HepG2 (cell line): Measurements from ENCODE around the gene ZC3H18. TPM values are rescaled to one million over a fixed set of nuclear protein-coding genes. Genes with fewer than 3 reads are reported as not detected.
A peak's percentile ranks its signal among the peaks of the same experiment; 100 is the strongest.

Source experiments
- CHD2 ChIP-seq: IDR thresholded peaks from 2 replicates; pipeline ENCODE4 v1.6.1; 2011; ENCODE audit warnings: low read depth, low read length, improper control_type of control experiment
- EHMT2 ChIP-seq: fragments of 200-600 bp; sonication (generic); IDR thresholded peaks from 2 replicates; pipeline ENCODE4 v1.7.0; 2017; ENCODE audit warnings: antibody characterized with exemption, low read depth, low read length, borderline replicate concordance
- FOXA3 ChIP-seq: IDR thresholded peaks from 2 replicates; pipeline ENCODE4 v1.6.1; 2016; ENCODE audit warnings: missing genetic modification reagents, missing compliant biosample characterization
- HES4 ChIP-seq: sonication (generic); formaldehyde crosslinking; IDR thresholded peaks from 2 replicates; pipeline ENCODE4 v1.9.0; 2021; ENCODE audit warnings: mild to moderate bottlenecking, missing genetic modification reagents, borderline replicate concordance
- HNRNPK ChIP-seq: fragments of 200-400 bp; formaldehyde crosslinking; IDR thresholded peaks from 2 replicates; pipeline ENCODE4 v1.6.1; 2018; ENCODE audit warnings: low read length, low read depth, moderate library complexity, mild to moderate bottlenecking; ENCODE audit not compliant: poor library complexity, severe bottlenecking
- IKZF4 ChIP-seq: sonication (generic); formaldehyde crosslinking; IDR thresholded peaks from 2 replicates; pipeline ENCODE4 v1.5.1; 2020; ENCODE audit warnings: borderline replicate concordance, mild to moderate bottlenecking, low read depth, missing genetic modification reagents; ENCODE audit errors: not compliant biosample characterization
- KAT7 ChIP-seq: IDR thresholded peaks from 2 replicates; pipeline ENCODE4 v1.6.1; 2018; ENCODE audit warnings: borderline replicate concordance, missing compliant biosample characterization
- MEIS1 ChIP-seq: sonication (generic); formaldehyde crosslinking; IDR thresholded peaks from 2 replicates; pipeline ENCODE4 v1.9.0; 2021; ENCODE audit warnings: mild to moderate bottlenecking, missing genetic modification reagents, moderate library complexity, borderline replicate concordance
- MTA3 ChIP-seq: sonication (generic); formaldehyde crosslinking; IDR thresholded peaks from 2 replicates; pipeline ENCODE4 v1.4.0; 2020; ENCODE audit warnings: missing genetic modification reagents
- PAXIP1 ChIP-seq: sonication (generic); formaldehyde crosslinking; conservative IDR thresholded peaks from 2 replicates; pipeline ENCODE4 v1.4.0; 2020; ENCODE audit warnings: mild to moderate bottlenecking, missing genetic modification reagents, moderate library complexity
- WIZ ChIP-seq: sonication (generic); formaldehyde crosslinking; IDR thresholded peaks from 2 replicates; pipeline ENCODE4 v1.5.1; 2020; ENCODE audit warnings: mild to moderate bottlenecking, missing genetic modification reagents
- ZFYVE20 ChIP-seq: sonication (generic); formaldehyde crosslinking; IDR thresholded peaks from 2 replicates; pipeline ENCODE4 v1.8.0; 2023; ENCODE audit warnings: low read depth, mild to moderate bottlenecking, moderate library complexity, missing genetic modification reagents, borderline replicate concordance
- ZMYM2 ChIP-seq: sonication (generic); formaldehyde crosslinking; IDR thresholded peaks from 2 replicates; pipeline ENCODE4 v1.8.0; 2022; ENCODE audit warnings: mild to moderate bottlenecking, missing genetic modification reagents
- ZNF12 ChIP-seq: sonication (generic); formaldehyde crosslinking; IDR thresholded peaks from 2 replicates; pipeline ENCODE4 v1.5.0; 2020; ENCODE audit warnings: missing genetic modification reagents
- ZNF597 ChIP-seq: sonication (generic); formaldehyde crosslinking; IDR thresholded peaks from 2 replicates; pipeline ENCODE4 v1.5.0; 2020; ENCODE audit warnings: missing genetic modification reagents
- ZNF761 ChIP-seq: sonication (generic); formaldehyde crosslinking; conservative IDR thresholded peaks from 2 replicates; pipeline ENCODE4 v1.4.0; 2020; ENCODE audit warnings: mild to moderate bottlenecking, missing genetic modification reagents
- polyA plus RNA-seq, 8 experiments: library from polyadenylated mRNA; depleted of rRNA in 3 of 8; stranded (reverse) in 7 of 8; unstranded in 1 of 8; fragments of >200 nt; fragmentation: Illumina TruSeq in 4 of 8; extraction: Trizol in 4 of 8; gene quantifications; 2 replicates each; pipeline versions ENCODE4 v1.2.1 to v1.2.3, GENCODE V29; 2011 to 2016; ENCODE audit warnings: low read depth in 4 of 8, missing spikeins in 1 of 8, mixed read lengths in 1 of 8; ENCODE audit not compliant: insufficient read depth in 1 of 8
- total RNA-seq, 5 experiments: library from RNA; depleted of rRNA; stranded (reverse); fragments of >200 nt; fragmentation: Illumina TruSeq; extraction: Trizol; gene quantifications; 2 replicates each; pipeline ENCODE4 v1.2.3, GENCODE V29; 2016; ENCODE audit warnings: low read depth in 1 of 5
- TF ChIP-seq, protein P1 (sequence below): IDR thresholded peaks from 2 replicates; pipeline ENCODE4 v1.6.1; 2018; ENCODE audit warnings: missing genetic modification reagents

The ZC3H18 gene
- total and polyA plus RNA-seq, 2 of the 13 experiments (the other 11 are each of a cell fraction or from before 2014, with no cell fraction given): 11.2 to 27.4 TPM

DNA sequence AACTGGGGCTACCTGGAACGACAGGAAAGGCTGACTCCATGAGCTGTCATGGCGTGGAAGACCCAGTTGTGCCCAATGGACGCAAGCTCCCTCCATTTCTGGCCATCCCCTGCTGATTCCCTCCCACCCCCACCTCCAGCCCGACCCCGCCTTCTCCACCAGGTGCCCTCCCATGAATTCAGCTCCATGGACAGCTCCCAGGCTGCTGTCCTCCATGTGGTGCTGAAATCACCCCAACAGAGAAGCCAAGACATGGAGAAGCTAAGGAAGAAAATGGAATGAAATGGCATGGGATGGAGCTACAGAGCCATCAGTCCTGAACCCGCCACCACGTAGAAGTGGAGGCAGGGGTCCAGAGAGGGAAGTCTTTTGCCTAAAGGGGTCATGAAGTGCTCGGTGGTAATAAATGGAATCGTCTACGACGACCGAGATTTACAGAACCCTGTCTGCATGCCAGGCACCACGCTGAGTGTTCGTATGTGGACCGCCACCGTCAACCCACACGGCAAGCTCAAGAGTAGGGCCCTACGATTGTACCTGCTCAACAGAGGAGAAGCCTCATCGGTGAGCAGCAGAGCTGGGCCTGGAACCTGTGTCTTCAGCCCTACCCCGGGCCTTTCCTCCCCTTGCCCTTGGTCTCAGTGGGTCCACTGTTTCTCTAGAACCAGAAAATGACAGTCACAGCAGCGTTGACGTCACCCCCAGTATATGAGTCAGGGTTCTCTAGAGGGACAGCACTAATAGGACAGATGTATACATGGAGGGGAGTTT lies 9.3 kb upstream of the ZC3H18 start (continued):
- TF ChIP-seq ZNF12 (CRISPR knock-in tag): peak; percentile 98
- peak; percentile 96 for TF ChIP-seq ZNF761
- TF ChIP-seq EHMT2: peak; percentile 100
- peak; percentile 99 for TF ChIP-seq IKZF4 (CRISPR knock-in tag)
- peak; percentile 99 for TF ChIP-seq ZFYVE20 (CRISPR knock-in tag)
- peak; percentile 99 for TF ChIP-seq WIZ (CRISPR knock-in tag)
- peak; percentile 98 for TF ChIP-seq MEIS1 (CRISPR knock-in tag)
- TF ChIP-seq KAT7 (CRISPR knock-in tag): peak; percentile 83; the same call in 1 of the 2 replicates
- TF ChIP-seq FOXA3 (CRISPR knock-in tag): peak; percentile 83
- TF ChIP-seq ZMYM2 (CRISPR knock-in tag): peak; percentile 16; the same call in 1 of the 2 replicates
- peak; percentile 66 for TF ChIP-seq PAXIP1 (CRISPR knock-in tag)
- TF ChIP-seq HNRNPK: no peak
- TF ChIP-seq MTA3: peak; percentile 98
- TF ChIP-seq ZNF597 (CRISPR knock-in tag): no peak
- peak; percentile 100 for TF ChIP-seq HES4 (CRISPR knock-in tag)
- TF ChIP-seq, protein P1, sequence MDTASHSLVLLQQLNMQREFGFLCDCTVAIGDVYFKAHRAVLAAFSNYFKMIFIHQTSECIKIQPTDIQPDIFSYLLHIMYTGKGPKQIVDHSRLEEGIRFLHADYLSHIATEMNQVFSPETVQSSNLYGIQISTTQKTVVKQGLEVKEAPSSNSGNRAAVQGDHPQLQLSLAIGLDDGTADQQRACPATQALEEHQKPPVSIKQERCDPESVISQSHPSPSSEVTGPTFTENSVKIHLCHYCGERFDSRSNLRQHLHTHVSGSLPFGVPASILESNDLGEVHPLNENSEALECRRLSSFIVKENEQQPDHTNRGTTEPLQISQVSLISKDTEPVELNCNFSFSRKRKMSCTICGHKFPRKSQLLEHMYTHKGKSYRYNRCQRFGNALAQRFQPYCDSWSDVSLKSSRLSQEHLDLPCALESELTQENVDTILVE (CRISPR knock-in tag): peak; percentile 100
- TF ChIP-seq CHD2: no peak
